K562 (cell line): ENCODE measurements around the gene DCXR. TPM values are rescaled to one million over a fixed set of nuclear protein-coding genes. Genes with fewer than 3 reads are reported as not detected.

Source experiments
- ATAC-seq: fragments of 200-7000 bp; cut with Tn5 transposase; 3 replicates; pipeline ENCODE4 v1.9.1; 2020; ENCODE audit warnings: moderate library complexity
- BruUV-seq: library from RNA; stranded (reverse); fragments of 400-500 nt; replicated peaks from 2 replicates; lab custom pipeline; 2021; lab: Mats Ljungman, UMichigan
- CTCF ChIA-PET: fragments of 300-600 bp; formaldehyde crosslinking; extraction: SDS; loops from one replicate; lab custom pipeline; 2021; ENCODE audit warnings: low intra/inter-chr PET ratio; lab: Yijun Ruan, JAX
- POLR2A ChIA-PET: fragments of 300-600, 350-650 bp; sonication (Branson Sonifier 250); formaldehyde crosslinking; extraction: SDS; loops from one replicate; lab custom pipeline; 2021; ENCODE audit warnings: antibody characterized with exemption, inconsistent platforms; lab: Yijun Ruan, JAX
- DNase-seq, 4 experiments: peaks; one replicate each; pipeline versions ENCODE4 v3.0.0 to v3.0.0-alpha.2; 2011 to 2018; ENCODE audit warnings: low spot score in 3 of 4, mixed read lengths in 3 of 4; ENCODE audit errors: extremely low read depth in 1 of 4
- FAIRE-seq: peaks from 2 replicates; lab custom pipeline; 2011; peaks lifted over from hg19 to GRCh38; lab: Jason Lieb, UNC
- H2AFZ ChIP-seq: 2 replicates; pipeline ENCODE4 v1.6.0; 2011; ENCODE audit warnings: low read depth, low read length, control low read depth, inconsistent platforms
- H3K27ac ChIP-seq: fragments of 200-600 bp; 3 replicates; pipeline ENCODE4 v1.8.0; 2011; ENCODE audit warnings: low read depth, mild to moderate bottlenecking, control low read depth, inconsistent platforms, low read length, moderate library complexity, mixed read lengths; ENCODE audit errors: extremely low read depth
- H3K27me3 ChIP-seq, 2 experiments: fragments of 300-600 bp in 1 of 2; 2 replicates in 1 of 2; 3 replicates in 1 of 2; pipeline versions ENCODE4 v1.6.0 to v1.8.0; 2011; ENCODE audit warnings: inconsistent platforms in 2 of 2, low read length in 2 of 2, mild to moderate bottlenecking in 1 of 2, mixed read lengths in 1 of 2, moderate library complexity in 1 of 2; ENCODE audit not compliant: control insufficient read depth in 2 of 2, insufficient read depth in 2 of 2
- H3K36me3 ChIP-seq: fragments of 300-600 bp; 3 replicates; pipeline ENCODE4 v1.8.0; 2011; ENCODE audit warnings: mild to moderate bottlenecking, low read length, inconsistent platforms; ENCODE audit not compliant: control insufficient read depth, insufficient read depth
- H3K4me1 ChIP-seq, 2 experiments: fragments of 200-600 bp in 1 of 2; replicated peaks in 1 of 2; 2 replicates in 1 of 2; 3 replicates in 1 of 2; pipeline versions ENCODE4 v1.5.1 to v1.8.0; 2011; ENCODE audit warnings: inconsistent platforms in 2 of 2, low read length in 2 of 2, mild to moderate bottlenecking in 1 of 2, mixed read lengths in 1 of 2, moderate library complexity in 1 of 2; ENCODE audit not compliant: control insufficient read depth in 2 of 2, insufficient read depth in 2 of 2
- H3K4me2 ChIP-seq: 2 replicates; pipeline ENCODE4 v1.6.1; 2011; ENCODE audit warnings: low read length, control low read depth, inconsistent platforms, mixed read lengths; ENCODE audit not compliant: insufficient read depth
- H3K4me3 ChIP-seq: fragments of 200-600 bp; sonication (generic), shearing (Covaris generic); 2 replicates; pipeline ENCODE4 v1.5.1; 2016; ENCODE audit warnings: control low read depth, inconsistent platforms
- H3K79me2 ChIP-seq: fragments of 200-600 bp; 3 replicates; pipeline ENCODE4 v1.8.0; 2011; ENCODE audit warnings: low read length, inconsistent platforms; ENCODE audit not compliant: control insufficient read depth, insufficient read depth
- H3K9ac ChIP-seq, 2 experiments: 2 replicates each; pipeline versions ENCODE4 v1.6.0 to v1.6.1; 2011; ENCODE audit warnings: low read depth in 2 of 2, low read length in 2 of 2, control low read depth in 1 of 2, inconsistent platforms in 1 of 2, mild to moderate bottlenecking in 1 of 2, mixed read lengths in 1 of 2; ENCODE audit not compliant: insufficient read depth in 1 of 2
- H3K9me1 ChIP-seq: one replicate; pipeline ENCODE4 v1.6.0; 2011; ENCODE audit warnings: inconsistent platforms, mild to moderate bottlenecking, low read length, moderate library complexity; ENCODE audit not compliant: control insufficient read depth, insufficient read depth
- H3K9me3 ChIP-seq: replicated peaks from 2 replicates; pipeline ENCODE4 v1.5.1; 2011; ENCODE audit warnings: low read depth, low read length, inconsistent platforms; ENCODE audit not compliant: control insufficient read depth, insufficient read depth
- H4K20me1 ChIP-seq: replicated peaks from 2 replicates; pipeline ENCODE4 v1.6.1; 2011; ENCODE audit warnings: low read length, inconsistent platforms, mixed read lengths; ENCODE audit not compliant: control insufficient read depth, insufficient read depth
- KDM5B ChIP-seq: fragments of 200-600 bp; sonication (generic); IDR thresholded peaks from 2 replicates; pipeline ENCODE4 v1.6.1; 2012; ENCODE audit warnings: low read depth, mild to moderate bottlenecking, moderate library complexity, low read length, control low read depth, inconsistent platforms; ENCODE audit not compliant: insufficient replicate concordance
- MYNN ChIP-seq, 2 experiments: sonication (generic); formaldehyde crosslinking in 1 of 2; IDR thresholded peaks; 2 replicates each; pipeline versions ENCODE4 v1.5.0 to v1.6.1; 2016 to 2020; ENCODE audit warnings: antibody characterized with exemption in 1 of 2, missing genetic modification reagents in 1 of 2
- POLR2A ChIP-seq: fragments of 450-650 bp; conservative IDR thresholded peaks from 2 replicates; pipeline ENCODE4 v1.6.1; 2016
- POLR2AphosphoS2 ChIP-seq: IDR thresholded peaks from 2 replicates; pipeline ENCODE4 v1.6.1; 2012; ENCODE audit warnings: low read length, improper control_type of control experiment
- POLR2B ChIP-seq: fragments of 450-650 bp; IDR thresholded peaks from 2 replicates; pipeline ENCODE4 v1.6.1; 2018; ENCODE audit warnings: low read depth; ENCODE audit not compliant: partially characterized antibody
- POLR2G ChIP-seq: fragments of 200-400 bp; formaldehyde crosslinking; IDR thresholded peaks from 2 replicates; pipeline ENCODE4 v1.6.1; 2017; ENCODE audit warnings: low read depth, mild to moderate bottlenecking, antibody characterized with exemption, low read length, moderate library complexity
- RBFOX2 ChIP-seq: fragments of 200-400 bp; formaldehyde crosslinking; IDR thresholded peaks from 2 replicates; pipeline ENCODE4 v1.6.1; 2017; ENCODE audit warnings: low read depth, mild to moderate bottlenecking, low read length, moderate library complexity
- ZBTB7A ChIP-seq: IDR thresholded peaks from 2 replicates; pipeline ENCODE4 v1.6.1; 2011; ENCODE audit warnings: low read depth, mild to moderate bottlenecking, low read length, moderate library complexity, borderline replicate concordance; ENCODE audit not compliant: control insufficient read depth
- ZNF134 ChIP-seq: fragments of 250-450 bp; sonication (Bioruptor Pico); conservative IDR thresholded peaks from 2 replicates; pipeline ENCODE4 v1.4.0; 2020
- WGBS: fragments of 100-300 bp; shearing (Covaris generic); methylation state at CpG from one replicate; pipeline ENCODE4 v1.1.6; 2016; ENCODE audit warnings: low coverage, mixed read lengths; ENCODE audit not compliant: insufficient coverage; ENCODE audit errors: missing lambda C conversion rate; 5-methylcytosine and 5-hydroxymethylcytosine counted together
- in situ Hi-C: fragments of 300-500 bp; cut with MboI; formaldehyde crosslinking; loops from 4 replicates; pipeline ENCODE4 v1.15.0; 2018; ENCODE audit warnings: inconsistent platforms, mixed read lengths
- intact Hi-C: fragments of 100-400 bp; cut with micrococcal nuclease; formaldehyde crosslinking; loops from 2 replicates; pipeline ENCODE4 v1.14.2; 2022
- polyA plus RNA-seq, 8 experiments: library from polyadenylated mRNA; depleted of rRNA in 4 of 8; stranded (reverse) in 5 of 8; unstranded in 3 of 8; fragments of >200 nt; fragmentation: Nextera tagmentation in 2 of 8; fragmentation: Illumina TruSeq in 1 of 8; extraction: Ambion mirVana in 2 of 8; extraction: Trizol in 1 of 8; gene quantifications; 2 replicates each; pipeline versions ENCODE4 v1.2.1 to v1.2.3, GENCODE V29; 2011 to 2014; ENCODE audit warnings: inconsistent platforms in 1 of 8, missing spikeins in 1 of 8
- total RNA-seq, 7 experiments: library from RNA; depleted of rRNA in 6 of 7; stranded (reverse); fragments of >200 nt in 6 of 7; fragmentation: Illumina TruSeq in 2 of 7; extraction: Trizol in 2 of 7; gene quantifications; 2 replicates each; pipeline versions ENCODE4 v1.2.1 to v1.2.3, GENCODE V29; 2011 to 2021; ENCODE audit warnings: low replicate concordance in 1 of 7
- TF ChIP-seq, protein P1 (sequence below), 2 experiments: fragments of 450-650 bp; conservative IDR thresholded peaks; 2 replicates each; pipeline ENCODE4 v1.6.1; 2017; ENCODE audit warnings: mild to moderate bottlenecking in 2 of 2, moderate library complexity in 2 of 2
- TF ChIP-seq, protein P2 (sequence below), 2 experiments: fragments of 450-650 bp; formaldehyde crosslinking in 1 of 2; IDR thresholded peaks; 2 replicates each; pipeline versions ENCODE4 v1.4.0 to v1.6.1; 2014 to 2020; ENCODE audit warnings: mild to moderate bottlenecking in 2 of 2, borderline replicate concordance in 1 of 2, low read depth in 1 of 2

Gene DCXR
- total and polyA plus RNA-seq, 9 of the 15 experiments (the other 6 are each of a cell fraction or from before 2014, with no cell fraction given), result 21.3 to 274 (median 156) TPM

DNA sequence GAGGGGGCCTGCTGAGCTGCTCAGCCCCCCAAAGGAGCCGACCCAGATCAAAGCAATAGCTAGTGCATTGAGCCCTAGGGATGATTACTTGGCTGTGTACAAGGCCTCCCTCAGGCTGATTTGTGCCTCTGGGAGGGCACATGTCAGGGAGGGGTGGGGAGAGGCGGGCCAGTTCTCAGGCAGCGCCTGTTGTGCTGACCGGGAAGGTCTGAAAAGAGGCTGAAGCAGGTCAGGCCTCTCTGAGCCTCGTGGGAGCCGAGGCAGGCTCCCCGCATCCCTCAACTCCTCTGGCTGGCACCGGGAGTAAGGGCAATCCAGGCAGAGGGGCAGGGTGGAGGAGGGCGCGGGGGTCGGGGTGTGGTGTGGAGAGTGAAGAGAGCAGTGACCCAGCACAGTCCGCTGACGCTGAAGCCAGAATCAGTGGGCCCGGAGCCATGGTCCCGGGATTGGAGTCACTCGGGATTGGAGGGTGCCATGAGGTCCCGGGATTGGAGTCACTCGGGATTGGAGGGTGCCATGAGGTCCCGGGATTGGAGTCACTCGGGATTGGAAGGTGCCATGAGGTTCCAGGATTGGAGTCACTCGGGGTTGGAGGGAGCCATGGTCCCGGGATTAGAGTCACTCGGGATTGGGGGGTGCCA lies 3.0 kb downstream of the DCXR start:
- Histone ChIP-seq H3K9me3 (no peaks in the 10 kb centered on the region), H3K4me3 (no peak overlapping the region), H3K36me3 (peaks cover 38% of the 10 kb centered on the region; the same call in 2 of the 3 replicates), H3K4me2 (no peak overlapping the region), H4K20me1 (peaks cover 21% of the 10 kb centered on the region; the same call in 1 of the 2 replicates), H3K79me2 (peaks cover 41% of the 10 kb centered on the region), H3K9ac (peak overlapping the region in 1 of 2 experiments; percentile 80; a peak in 2 of 4 replicates), H3K27ac (no peak overlapping the region), H3K27me3 (no peaks in the 10 kb centered on the region), H2AFZ (no peak overlapping the region), H3K9me1 (peaks cover 6% of the 10 kb centered on the region), H3K4me1 (peaks cover 29 to 80% of the 10 kb centered on the region in 2 experiments)
- POLR2A ChIA-PET, result interaction anchor here (0.5 to 6.4 kb wide), 6 partner anchors 9 to 255 kb away, joined by 3 to 51 read pairs (median 4); partner anchors contain the start of genes CENPX and LRRC45
- in situ Hi-C loops, result loop anchor here (5.0 kb wide), 1 partner anchor 123 kb away; no protein-coding TSS in a partner anchor
- DNase-seq (no peak), ATAC-seq (no peak), FAIRE-seq (no peak)
- 70% methylated on average over 16 of the region's 23 CpGs for WGBS
- CTCF ChIA-PET, result no interaction called here
- BruUV-seq, result no TSS peak
- intact Hi-C loops, result loop anchor here (5.0 to 10.0 kb wide), 2 partner anchors 63 to 310 kb away; partner anchors contain the start of gene FASN
- peak; percentile 38; the same call in 1 of the 2 replicates for TF ChIP-seq MYNN (IDR thresholded peaks at IDR 0.05)
- no peak for TF ChIP-seq MYNN (CRISPR knock-in tag; IDR thresholded peaks at IDR 0.05)
- TF ChIP-seq, protein P1, sequence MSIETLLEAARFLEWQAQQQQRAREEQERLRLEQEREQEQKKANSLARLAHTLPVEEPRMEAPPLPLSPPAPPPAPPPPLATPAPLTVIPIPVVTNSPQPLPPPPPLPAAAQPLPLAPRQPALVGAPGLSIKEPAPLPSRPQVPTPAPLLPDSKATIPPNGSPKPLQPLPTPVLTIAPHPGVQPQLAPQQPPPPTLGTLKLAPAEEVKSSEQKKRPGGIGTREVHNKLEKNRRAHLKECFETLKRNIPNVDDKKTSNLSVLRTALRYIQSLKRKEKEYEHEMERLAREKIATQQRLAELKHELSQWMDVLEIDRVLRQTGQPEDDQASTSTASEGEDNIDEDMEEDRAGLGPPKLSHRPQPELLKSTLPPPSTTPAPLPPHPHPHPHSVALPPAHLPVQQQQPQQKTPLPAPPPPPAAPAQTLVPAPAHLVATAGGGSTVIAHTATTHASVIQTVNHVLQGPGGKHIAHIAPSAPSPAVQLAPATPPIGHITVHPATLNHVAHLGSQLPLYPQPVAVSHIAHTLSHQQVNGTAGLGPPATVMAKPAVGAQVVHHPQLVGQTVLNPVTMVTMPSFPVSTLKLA (conservative IDR thresholded peaks at IDR 0.05), result peak in 1 of 2 experiments; percentile 36; a peak in 1 of 4 replicates
- TF ChIP-seq, protein P2, sequence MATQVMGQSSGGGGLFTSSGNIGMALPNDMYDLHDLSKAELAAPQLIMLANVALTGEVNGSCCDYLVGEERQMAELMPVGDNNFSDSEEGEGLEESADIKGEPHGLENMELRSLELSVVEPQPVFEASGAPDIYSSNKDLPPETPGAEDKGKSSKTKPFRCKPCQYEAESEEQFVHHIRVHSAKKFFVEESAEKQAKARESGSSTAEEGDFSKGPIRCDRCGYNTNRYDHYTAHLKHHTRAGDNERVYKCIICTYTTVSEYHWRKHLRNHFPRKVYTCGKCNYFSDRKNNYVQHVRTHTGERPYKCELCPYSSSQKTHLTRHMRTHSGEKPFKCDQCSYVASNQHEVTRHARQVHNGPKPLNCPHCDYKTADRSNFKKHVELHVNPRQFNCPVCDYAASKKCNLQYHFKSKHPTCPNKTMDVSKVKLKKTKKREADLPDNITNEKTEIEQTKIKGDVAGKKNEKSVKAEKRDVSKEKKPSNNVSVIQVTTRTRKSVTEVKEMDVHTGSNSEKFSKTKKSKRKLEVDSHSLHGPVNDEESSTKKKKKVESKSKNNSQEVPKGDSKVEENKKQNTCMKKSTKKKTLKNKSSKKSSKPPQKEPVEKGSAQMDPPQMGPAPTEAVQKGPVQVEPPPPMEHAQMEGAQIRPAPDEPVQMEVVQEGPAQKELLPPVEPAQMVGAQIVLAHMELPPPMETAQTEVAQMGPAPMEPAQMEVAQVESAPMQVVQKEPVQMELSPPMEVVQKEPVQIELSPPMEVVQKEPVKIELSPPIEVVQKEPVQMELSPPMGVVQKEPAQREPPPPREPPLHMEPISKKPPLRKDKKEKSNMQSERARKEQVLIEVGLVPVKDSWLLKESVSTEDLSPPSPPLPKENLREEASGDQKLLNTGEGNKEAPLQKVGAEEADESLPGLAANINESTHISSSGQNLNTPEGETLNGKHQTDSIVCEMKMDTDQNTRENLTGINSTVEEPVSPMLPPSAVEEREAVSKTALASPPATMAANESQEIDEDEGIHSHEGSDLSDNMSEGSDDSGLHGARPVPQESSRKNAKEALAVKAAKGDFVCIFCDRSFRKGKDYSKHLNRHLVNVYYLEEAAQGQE (IDR thresholded peaks at IDR 0.05; ENCODE audit: borderline replicate concordance), result no peak
- TF ChIP-seq, protein P2 (CRISPR knock-in tag; IDR thresholded peaks at IDR 0.05; ENCODE audit: low read depth), result no peak
- TF ChIP-seq KDM5B, result peak; percentile 48
- TF ChIP-seq POLR2B, result peak; percentile 45
- TF ChIP-seq POLR2AphosphoS2, result peak; percentile 70; the same call in 1 of the 2 replicates
- peak; percentile 65; the same call in 1 of the 2 replicates for TF ChIP-seq POLR2G
- peak; percentile 67; the same call in 1 of the 2 replicates for TF ChIP-seq POLR2A
- TF ChIP-seq ZBTB7A, result no peak
- no peak for TF ChIP-seq ZNF134 (CRISPR knock-in tag)
- TF ChIP-seq RBFOX2, result 0 out of 2 replicates have a peak, but pooled peaks have one; percentile 19
